Spleen (tissue), 11 donors: ENCODE measurements around the gene SARS1. TPM values are rescaled to one million over a fixed set of nuclear protein-coding genes. Genes with fewer than 3 reads are reported as not detected.

Source experiments
- DNase-seq: peaks from one replicate; pipeline ENCODE4 v3.0.0-alpha.2; 2020
- H3K27ac ChIP-seq, 8 donors: fragments of 200-600 bp; sonication (generic) in 7 of 8; 1 replicate in 4 of 8; 2 replicates in 4 of 8; pipeline versions ENCODE4 v1.5.0 to v1.8.0; 2016 to 2021; ENCODE audit warnings: inconsistent platforms in 4 of 8, mild to moderate bottlenecking in 4 of 8, moderate library complexity in 1 of 8
- H3K27me3 ChIP-seq, 7 donors: fragments of 200-600 bp; sonication (generic) in 6 of 7; replicated peaks in 1 of 7; 1 replicate in 4 of 7; 2 replicates in 3 of 7; pipeline versions ENCODE4 v1.5.0 to v1.8.0; 2016 to 2021; ENCODE audit warnings: inconsistent platforms in 3 of 7, mild to moderate bottlenecking in 1 of 7
- H3K36me3 ChIP-seq, 6 donors: fragments of 200-600 bp; sonication (generic) in 5 of 6; 1 replicate in 4 of 6; 2 replicates in 2 of 6; pipeline versions ENCODE4 v1.5.0 to v1.8.0; 2016 to 2021; ENCODE audit warnings: inconsistent platforms in 2 of 6
- H3K4me1 ChIP-seq, 6 donors: fragments of 200-600 bp; sonication (generic) in 5 of 6; 1 replicate in 3 of 6; 2 replicates in 3 of 6; pipeline versions ENCODE4 v1.5.0 to v1.8.0; 2016 to 2021; ENCODE audit warnings: inconsistent platforms in 3 of 6
- H3K4me3 ChIP-seq, 8 donors: fragments of 200-600 bp; sonication (generic) in 7 of 8; 1 replicate in 4 of 8; 2 replicates in 4 of 8; pipeline versions ENCODE4 v1.5.0 to v1.8.0; 2016 to 2021; ENCODE audit warnings: inconsistent platforms in 4 of 8, mild to moderate bottlenecking in 4 of 8, moderate library complexity in 2 of 8
- H3K9me3 ChIP-seq, 8 donors: fragments of 200-600 bp; sonication (generic) in 7 of 8; 1 replicate in 4 of 8; 2 replicates in 4 of 8; pipeline versions ENCODE4 v1.5.0 to v1.8.0; 2016 to 2021; ENCODE audit warnings: inconsistent platforms in 4 of 8
- CTCF ChIP-seq, 11 experiments: fragments of 200-600 bp in 7 of 11; fragments of 450-650 bp in 4 of 11; sonication (generic) in 4 of 11; IDR thresholded peaks in 8 of 11; conservative IDR thresholded peaks in 3 of 11; 1 replicate in 7 of 11; 2 replicates in 4 of 11; pipeline versions ENCODE4 v1.4.0 to v1.8.0; 2016 to 2021; ENCODE audit warnings: antibody characterized with exemption in 11 of 11, inconsistent platforms in 4 of 11, mild to moderate bottlenecking in 1 of 11
- POLR2A ChIP-seq, 3 donors: fragments of 450-650 bp; IDR thresholded peaks; one replicate each; pipeline ENCODE4 v1.5.1; 2017; ENCODE audit warnings: antibody characterized with exemption in 3 of 3, mild to moderate bottlenecking in 1 of 3
- POLR2AphosphoS5 ChIP-seq, 3 donors: sonication (generic); formaldehyde crosslinking; IDR thresholded peaks; one replicate each; pipeline ENCODE4 v1.5.1; 2017; ENCODE audit warnings: antibody characterized with exemption in 3 of 3
- WGBS, 5 donors: extraction: QIAGEN DNeasy Blood & Tissue Kit in 3 of 5; methylation state at CpG; one replicate each; pipeline versions ENCODE4 v1.1.5 to v1.1.7; 2013 to 2018; 5-methylcytosine and 5-hydroxymethylcytosine counted together
- intact Hi-C: fragments of 100-400 bp; cut with DNase I; formaldehyde crosslinking; loops from one replicate; pipeline ENCODE4 v1.15.0; 2023; ENCODE audit warnings: low total_unique reads
- polyA plus RNA-seq, 3 donors: library from polyadenylated mRNA; stranded (reverse); fragments of 200-250 nt; gene quantifications; one replicate each; pipeline ENCODE4 v1.2.1, GENCODE V29; 2013
- total RNA-seq, 7 donors: library from RNA; depleted of rRNA in 3 of 7; stranded (reverse); fragments of >200 nt in 3 of 7; fragmentation: NEBNext Ultra II Directional in 4 of 7; extraction: Animal tissue kit (Norgen Biotek cat#: 25700) in 4 of 7; gene quantifications; one replicate each; pipeline versions ENCODE4 v1.1.0 to v1.2.1, GENCODE V29; 2016 to 2021
- donor health status: healthy with polysubstance abuse.
- donor health status: DM: no; HTN: no; CAD: no; lungs with moderate emphysema.
- donor health status: DM: no; HTN: no; CAD: no.
- donor health status: Bipolar disorder and iron deficiency.
- donor health status: healthy.
- donor health status: DM: no; HTN: no; CAD: no.
- donor health status: DM: yes; HTN: yes; CAD: no.

Gene SARS1
- total and polyA plus RNA-seq, 10 donors, result 47.2 to 138 (median 99.0) TPM

- no peaks in the 10 kb centered on the region for H3K9me3 ChIP-seq
- H3K4me3 ChIP-seq, result no peak overlapping the region
- intact Hi-C loops, result no loop called here
- no peak overlapping the region for H3K27ac ChIP-seq
- TF ChIP-seq CTCF (IDR thresholded peaks at IDR 0.05 in 8 of 11, conservative IDR thresholded peaks at IDR 0.05 in 3 of 11), result no peak
- DNase-seq, result peak; percentile 54
- no peaks in the 10 kb centered on the region for H3K36me3 ChIP-seq
- peaks cover 0 to 15% (median 0%) of the 10 kb centered on the region in 7 donors for H3K27me3 ChIP-seq
- WGBS, 5 donors, result 87 to 98% (median 93%) methylated on average over 4 to 6 of the region's 6 CpGs
- H3K4me1 ChIP-seq, result peaks cover 0 to 25% (median 0%) of the 10 kb centered on the region in 6 donors
These were observed 57.7 kb downstream of the SARS1 start for GRCh38 chr1:109271458-109271857.

GRCh38 chr1:109272021-109272799 lies 58.5 kb downstream of the SARS1 start:
- WGBS, 5 donors, result 79 to 92% (median 90%) methylated on average over 4 to 13 of the region's 13 CpGs
- Histone ChIP-seq H3K36me3 (no peaks in the 10 kb centered on the region), H3K27me3 (peaks cover 0 to 15% (median 0%) of the 10 kb centered on the region in 7 donors), H3K9me3 (no peaks in the 10 kb centered on the region), H3K27ac (no peak overlapping the region), H3K4me1 (peaks cover 0 to 28% (median 2%) of the 10 kb centered on the region in 6 donors), H3K4me3 (no peak overlapping the region)
- TF ChIP-seq CTCF (IDR thresholded peaks at IDR 0.05 in 8 of 11, conservative IDR thresholded peaks at IDR 0.05 in 3 of 11), result no peak
- TF ChIP-seq POLR2A (IDR thresholded peaks at IDR 0.05), result no peak
- TF ChIP-seq POLR2AphosphoS5 (IDR thresholded peaks at IDR 0.05), result no peak
- intact Hi-C loops, result no loop called here
- DNase-seq, result peak; percentile 63

GRCh38 chr1:109272831-109273547 lies 59.3 kb downstream of the SARS1 start:
- no peak for TF ChIP-seq POLR2A (IDR thresholded peaks at IDR 0.05)
- no peak for TF ChIP-seq POLR2AphosphoS5 (IDR thresholded peaks at IDR 0.05)
- TF ChIP-seq CTCF (IDR thresholded peaks at IDR 0.05 in 8 of 11, conservative IDR thresholded peaks at IDR 0.05 in 3 of 11), result no peak
- Histone ChIP-seq H3K4me1 (peaks cover 0 to 34% (median 6%) of the 10 kb centered on the region in 6 donors), H3K27ac (no peak overlapping the region), H3K27me3 (peaks cover 0 to 15% (median 0%) of the 10 kb centered on the region in 7 donors), H3K9me3 (no peaks in the 10 kb centered on the region), H3K4me3 (no peak overlapping the region), H3K36me3 (no peaks in the 10 kb centered on the region)
- WGBS, 5 donors, result 91 to 92% (median 91%) methylated on average over 8 to 16 of the region's 16 CpGs
- no peak for DNase-seq
- intact Hi-C loops, result no loop called here
